GM12865 (cell line): ENCODE results near the gene ARHGEF1.

Experiments
- DNase-seq: peaks from one replicate; pipeline ENCODE4 v3.0.0; 2010; ENCODE audit warnings: low read depth
- H3K4me3 ChIP-seq: 2 replicates; pipeline ENCODE4 v1.5.1; 2011; ENCODE audit warnings: mild to moderate bottlenecking, low read depth, low read length, control low read depth
- TF ChIP-seq, protein P1 (sequence below): IDR thresholded peaks from 2 replicates; pipeline ENCODE4 v1.5.1; 2011; ENCODE audit warnings: low read length, control low read depth, low read depth, inconsistent platforms; ENCODE audit not compliant: insufficient read depth; ENCODE audit errors: missing control alignments

ARHGEF1 gene

DNA sequence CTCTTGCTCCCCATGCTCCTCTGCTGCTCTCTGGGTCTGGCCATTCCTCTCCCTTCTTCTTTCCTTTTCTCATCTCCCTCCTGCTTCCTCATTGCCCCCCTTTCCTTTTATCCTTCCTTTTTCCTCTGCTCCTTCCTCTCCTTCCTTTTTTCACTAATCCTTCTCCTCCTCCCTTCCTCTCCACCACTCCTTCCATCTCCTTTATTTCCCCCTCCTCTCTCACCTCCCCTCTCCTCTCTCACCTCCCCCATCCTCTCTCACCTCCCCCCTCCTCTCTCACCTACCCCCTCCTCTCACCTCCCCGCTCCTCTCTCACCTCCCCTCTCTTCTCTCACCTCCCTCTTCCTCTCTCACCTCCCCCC lies 13.6 kb downstream of the ARHGEF1 start:
- no peak overlapping the region for H3K4me3 ChIP-seq
- no peak for DNase-seq
- TF ChIP-seq, protein P1, sequence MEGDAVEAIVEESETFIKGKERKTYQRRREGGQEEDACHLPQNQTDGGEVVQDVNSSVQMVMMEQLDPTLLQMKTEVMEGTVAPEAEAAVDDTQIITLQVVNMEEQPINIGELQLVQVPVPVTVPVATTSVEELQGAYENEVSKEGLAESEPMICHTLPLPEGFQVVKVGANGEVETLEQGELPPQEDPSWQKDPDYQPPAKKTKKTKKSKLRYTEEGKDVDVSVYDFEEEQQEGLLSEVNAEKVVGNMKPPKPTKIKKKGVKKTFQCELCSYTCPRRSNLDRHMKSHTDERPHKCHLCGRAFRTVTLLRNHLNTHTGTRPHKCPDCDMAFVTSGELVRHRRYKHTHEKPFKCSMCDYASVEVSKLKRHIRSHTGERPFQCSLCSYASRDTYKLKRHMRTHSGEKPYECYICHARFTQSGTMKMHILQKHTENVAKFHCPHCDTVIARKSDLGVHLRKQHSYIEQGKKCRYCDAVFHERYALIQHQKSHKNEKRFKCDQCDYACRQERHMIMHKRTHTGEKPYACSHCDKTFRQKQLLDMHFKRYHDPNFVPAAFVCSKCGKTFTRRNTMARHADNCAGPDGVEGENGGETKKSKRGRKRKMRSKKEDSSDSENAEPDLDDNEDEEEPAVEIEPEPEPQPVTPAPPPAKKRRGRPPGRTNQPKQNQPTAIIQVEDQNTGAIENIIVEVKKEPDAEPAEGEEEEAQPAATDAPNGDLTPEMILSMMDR = no peak

DNA sequence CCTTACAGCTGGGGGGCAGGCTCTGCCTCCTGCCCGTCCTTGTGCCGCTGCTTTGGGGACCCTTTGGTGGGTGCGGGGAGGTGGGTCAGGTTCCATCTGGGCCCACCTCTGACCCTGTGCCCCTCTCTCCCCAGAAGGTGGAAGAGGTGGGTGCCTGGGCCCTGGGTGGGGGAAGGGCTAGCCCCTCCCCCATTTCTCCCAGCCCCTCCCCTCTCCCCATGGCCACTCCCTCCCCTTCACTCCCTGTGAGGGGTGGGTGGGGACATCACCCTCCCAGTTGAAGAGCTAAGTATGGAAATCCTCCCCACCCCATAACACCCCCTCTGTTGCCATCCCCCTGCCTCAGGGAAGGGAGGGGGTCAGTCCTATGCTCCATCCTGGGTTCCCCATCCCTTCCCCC lies 14.2 kb downstream of the ARHGEF1 start:
- DNase-seq = no peak
- no peak overlapping the region for H3K4me3 ChIP-seq
- TF ChIP-seq, protein P1 = no peak

DNA sequence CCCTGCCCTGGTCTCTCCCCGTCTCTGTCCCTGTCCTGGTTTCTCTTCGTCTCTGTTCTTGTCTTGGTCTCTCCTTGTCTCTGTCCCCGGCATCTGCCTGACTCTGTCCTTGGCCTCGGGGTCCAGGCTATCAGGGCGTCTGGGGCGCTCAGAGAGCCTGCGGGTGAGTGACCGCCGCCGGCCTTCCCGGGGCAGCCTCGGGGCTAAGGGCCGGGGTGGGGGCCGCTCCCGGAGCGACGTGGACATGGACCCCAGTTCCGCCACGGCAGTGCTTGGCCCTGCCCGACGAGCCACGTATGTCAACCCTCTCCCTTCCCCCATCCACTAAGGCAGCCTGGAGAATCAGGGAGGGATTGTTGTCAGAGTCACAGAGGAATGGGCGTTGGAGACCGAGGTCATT lies 14.8 kb downstream of the ARHGEF1 start:
- DNase-seq = no peak
- H3K4me3 ChIP-seq = no peak overlapping the region
- TF ChIP-seq, protein P1 = no peak

DNA sequence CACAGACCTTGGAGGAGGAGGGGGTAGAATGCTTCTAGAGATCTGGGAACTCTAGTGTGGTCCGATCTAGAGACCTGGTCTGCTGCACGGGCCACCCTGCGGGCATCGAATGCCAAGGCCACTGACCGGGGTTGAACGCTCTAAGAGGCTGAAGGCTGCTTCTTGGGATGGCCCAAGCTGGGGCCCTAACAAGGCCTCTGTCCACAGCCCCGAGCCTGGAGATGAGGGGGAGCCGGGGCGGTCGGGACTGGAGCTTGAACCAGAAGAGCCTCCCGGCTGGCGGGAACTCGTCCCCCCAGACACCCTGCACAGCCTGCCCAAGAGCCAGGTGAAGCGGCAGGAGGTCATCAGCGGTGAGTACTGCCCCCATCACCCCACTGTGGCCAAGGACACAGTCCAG lies 15.3 kb downstream of the ARHGEF1 start:
- no peak for DNase-seq
- TF ChIP-seq, protein P1 = no peak

DNA sequence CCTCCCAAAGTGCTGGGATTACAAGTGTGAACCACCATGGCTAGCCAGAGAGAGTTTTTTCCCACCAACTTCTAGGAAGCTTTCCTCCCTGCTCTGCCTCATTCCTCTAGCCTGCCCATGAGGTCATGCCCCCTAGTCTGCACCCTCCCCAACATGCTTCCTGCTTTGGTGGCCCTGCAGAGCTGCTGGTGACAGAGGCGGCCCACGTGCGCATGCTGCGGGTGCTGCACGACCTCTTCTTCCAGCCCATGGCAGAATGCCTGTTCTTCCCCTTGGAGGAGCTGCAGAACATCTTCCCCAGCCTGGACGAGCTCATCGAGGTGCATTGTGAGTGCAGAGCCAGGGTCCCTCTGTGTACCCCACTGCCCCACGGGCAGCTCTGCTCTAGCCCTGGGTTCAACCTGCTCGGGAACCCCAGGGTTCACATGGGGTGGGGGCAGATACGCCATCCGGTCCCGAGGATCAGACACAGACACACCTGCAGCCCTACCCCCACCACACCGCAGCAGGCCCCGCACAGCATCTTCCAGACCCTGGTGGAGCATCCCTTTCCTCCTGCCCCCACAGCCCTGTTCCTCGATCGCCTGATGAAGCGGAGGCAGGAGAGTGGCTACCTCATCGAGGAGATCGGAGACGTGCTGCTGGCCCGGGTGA lies 18.9 kb downstream of the ARHGEF1 start:
- H3K4me3 ChIP-seq = no peak overlapping the region
- TF ChIP-seq, protein P1 = no peak
- no peak for DNase-seq

More for the DNA sequence above, 15.3 kb downstream of the ARHGEF1 start:
- H3K4me3 ChIP-seq = no peak overlapping the region

DNA sequence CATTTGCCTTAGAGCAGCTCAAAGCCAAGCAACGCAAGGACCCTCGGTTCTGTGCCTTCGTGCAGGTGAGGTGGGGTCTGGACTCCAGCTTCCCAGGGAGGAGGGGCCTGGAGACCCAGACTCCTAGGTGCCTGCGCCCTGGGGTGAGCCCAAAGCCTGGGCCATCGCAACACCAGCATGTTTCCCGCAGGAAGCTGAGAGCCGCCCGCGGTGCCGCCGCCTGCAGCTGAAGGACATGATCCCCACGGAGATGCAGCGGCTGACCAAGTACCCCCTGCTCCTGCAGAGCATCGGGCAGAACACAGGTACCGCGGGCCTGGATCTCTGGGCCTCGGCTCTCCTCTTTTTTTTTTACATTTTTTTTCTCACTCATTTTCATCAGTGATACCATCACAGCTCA lies 19.6 kb downstream of the ARHGEF1 start:
- DNase-seq = no peak
- H3K4me3 ChIP-seq = no peak overlapping the region
- TF ChIP-seq, protein P1 = no peak
